Measurements from ENCODE around the gene PROS1.

- TF ChIP-seq CTCF (IDR thresholded peaks at IDR 0.05) (no peak), POLR2A (IDR thresholded peaks at IDR 0.05) (no peak)
Observed at GRCh38 chr3:94008253-94008652, 34.6 kb upstream of the PROS1 start.
